Thoracic aorta (tissue), 2 donors: ENCODE data around the gene UGT1A8. TPM values are rescaled to one million over a fixed set of nuclear protein-coding genes. Genes with fewer than 3 reads are reported as not detected.

Experiments used
- ATAC-seq: fragments of 150-250 bp; one replicate; pipeline ENCODE4 v1.8.0; 2017; ENCODE audit warnings: low read depth; ENCODE audit not compliant: insufficient number of reproducible peaks, low FRiP score
- DNase-seq: peaks from one replicate; pipeline ENCODE4 v3.0.0-alpha.2; 2020; ENCODE audit warnings: low spot score
- H3K27ac ChIP-seq, 2 donors: fragments of 200-600 bp; sonication (generic); 1 replicate in 1 of 2; 2 replicates in 1 of 2; pipeline ENCODE4 v1.5.1; 2016; ENCODE audit warnings: mild to moderate bottlenecking in 2 of 2, moderate library complexity in 2 of 2
- H3K27me3 ChIP-seq: fragments of 200-600 bp; sonication (generic); replicated peaks from 2 replicates; pipeline ENCODE4 v1.6.0; 2016; ENCODE audit warnings: mild to moderate bottlenecking; ENCODE audit not compliant: insufficient read depth
- H3K36me3 ChIP-seq: fragments of 200-600 bp; sonication (generic); one replicate; pipeline ENCODE4 v1.5.1; 2016
- H3K4me1 ChIP-seq, 2 donors: fragments of 200-600 bp; sonication (generic); 1 replicate in 1 of 2; 2 replicates in 1 of 2; pipeline versions ENCODE4 v1.5.1 to v1.6.0; 2016; ENCODE audit warnings: low read depth in 2 of 2, mild to moderate bottlenecking in 1 of 2; ENCODE audit not compliant: control insufficient read depth in 1 of 2
- H3K4me3 ChIP-seq: fragments of 200-600 bp; sonication (generic); 2 replicates; pipeline ENCODE4 v1.5.1; 2016; ENCODE audit warnings: mild to moderate bottlenecking
- H3K9me3 ChIP-seq: fragments of 200-600 bp; sonication (generic); 2 replicates; pipeline ENCODE4 v1.5.1; 2016
- CTCF ChIP-seq: fragments of 200-600 bp; sonication (generic); IDR thresholded peaks from one replicate; pipeline ENCODE4 v1.5.1; 2019; ENCODE audit warnings: antibody characterized with exemption
- total RNA-seq, 2 donors: library from RNA; depleted of rRNA; stranded (reverse); fragments of >200 nt; gene quantifications; one replicate each; pipeline versions ENCODE4 v1.1.0 to v1.2.3, GENCODE V29; 2016

The UGT1A8 gene
- total RNA-seq, 2 donors from 2014 or later = not detected

- ATAC-seq = no peak
- Histone ChIP-seq H3K27me3 (no peaks in the 10 kb centered on the region), H3K4me3 (no peak overlapping the region), H3K9me3 (no peaks in the 10 kb centered on the region), H3K4me1 (no peaks in the 10 kb centered on the region), H3K27ac (no peak overlapping the region), H3K36me3 (no peaks in the 10 kb centered on the region)
- no peak for TF ChIP-seq CTCF
- no peak for DNase-seq
Observed at GRCh38 chr2:233672886-233673285, 55.5 kb downstream of the UGT1A8 start.

- H3K27ac ChIP-seq = no peak overlapping the region
- ATAC-seq (no peak), DNase-seq (no peak)
- no peaks in the 10 kb centered on the region for H3K4me1 ChIP-seq
- TF ChIP-seq CTCF = no peak
- no peaks in the 10 kb centered on the region for H3K36me3 ChIP-seq
- H3K4me3 ChIP-seq = no peak overlapping the region
- H3K9me3 ChIP-seq = no peaks in the 10 kb centered on the region
- no peaks in the 10 kb centered on the region for H3K27me3 ChIP-seq
Observed at GRCh38 chr2:233673896-233674295, 56.5 kb downstream of the UGT1A8 start.

- no peaks in the 10 kb centered on the region for H3K27me3 ChIP-seq
- no peak overlapping the region for H3K27ac ChIP-seq
- DNase-seq (no peak), ATAC-seq (no peak)
- no peak overlapping the region for H3K4me3 ChIP-seq
- no peaks in the 10 kb centered on the region for H3K9me3 ChIP-seq
- TF ChIP-seq CTCF = no peak
- H3K36me3 ChIP-seq = no peaks in the 10 kb centered on the region
- no peaks in the 10 kb centered on the region for H3K4me1 ChIP-seq
Observed at GRCh38 chr2:233674314-233674713, 56.9 kb downstream of the UGT1A8 start.

- no peaks in the 10 kb centered on the region for H3K27me3 ChIP-seq
- ATAC-seq (no peak), DNase-seq (no peak)
- no peak for TF ChIP-seq CTCF
- H3K36me3 ChIP-seq = no peaks in the 10 kb centered on the region
- H3K4me3 ChIP-seq = no peak overlapping the region
- H3K27ac ChIP-seq = no peak overlapping the region
- no peaks in the 10 kb centered on the region for H3K9me3 ChIP-seq
- H3K4me1 ChIP-seq = no peaks in the 10 kb centered on the region
Observed at GRCh38 chr2:233674995-233675394, 57.6 kb downstream of the UGT1A8 start.

- Histone ChIP-seq H3K4me1 (no peaks in the 10 kb centered on the region), H3K36me3 (no peaks in the 10 kb centered on the region), H3K27ac (no peak overlapping the region), H3K27me3 (no peaks in the 10 kb centered on the region), H3K9me3 (no peaks in the 10 kb centered on the region), H3K4me3 (no peak overlapping the region)
- DNase-seq (no peak), ATAC-seq (no peak)
- TF ChIP-seq CTCF = no peak
Observed at GRCh38 chr2:233676046-233676445, 58.6 kb downstream of the UGT1A8 start.
